ENCODE results near the gene NELFA.

NELFA gene

GRCh38 chr4:2008921-2009650, at the start of gene NELFA:
TSS of gene NELFA (minus strand) at chr4:2008974. CDS start at chr4:2008959, 15 bp downstream.
- peak within 1 kb of the TSS; percentile 99 for H3K9ac ChIP-seq (ENCODE audit: insufficient read length)
- peaks cover 30% of the 10 kb centered on the region for H3K36me3 ChIP-seq (ENCODE audit: insufficient read depth, low read length)
- TF ChIP-seq FOXP2 (optimal IDR thresholded peaks at IDR 0.05; ENCODE audit: control extremely low read depth, extremely low read length, insufficient read depth): no peak
- TF ChIP-seq EZH2 (IDR thresholded peaks at IDR 0.05): no peak
- peak; percentile 84; the same call in 1 of the 2 replicates for TF ChIP-seq POLR2AphosphoS5 (IDR thresholded peaks at IDR 0.05; ENCODE audit: borderline replicate concordance, low read depth, low read length)
- peak within 1 kb of the TSS; percentile 99 for H3K27ac ChIP-seq
- peak within 1 kb of the TSS; percentile 99 for H3K4me3 ChIP-seq
- peak; percentile 82 for DNase-seq (ENCODE audit: low read depth, low spot score)
- H3K9me3 ChIP-seq (ENCODE audit: low read depth, low read length): no peaks in the 10 kb centered on the region

DNA sequence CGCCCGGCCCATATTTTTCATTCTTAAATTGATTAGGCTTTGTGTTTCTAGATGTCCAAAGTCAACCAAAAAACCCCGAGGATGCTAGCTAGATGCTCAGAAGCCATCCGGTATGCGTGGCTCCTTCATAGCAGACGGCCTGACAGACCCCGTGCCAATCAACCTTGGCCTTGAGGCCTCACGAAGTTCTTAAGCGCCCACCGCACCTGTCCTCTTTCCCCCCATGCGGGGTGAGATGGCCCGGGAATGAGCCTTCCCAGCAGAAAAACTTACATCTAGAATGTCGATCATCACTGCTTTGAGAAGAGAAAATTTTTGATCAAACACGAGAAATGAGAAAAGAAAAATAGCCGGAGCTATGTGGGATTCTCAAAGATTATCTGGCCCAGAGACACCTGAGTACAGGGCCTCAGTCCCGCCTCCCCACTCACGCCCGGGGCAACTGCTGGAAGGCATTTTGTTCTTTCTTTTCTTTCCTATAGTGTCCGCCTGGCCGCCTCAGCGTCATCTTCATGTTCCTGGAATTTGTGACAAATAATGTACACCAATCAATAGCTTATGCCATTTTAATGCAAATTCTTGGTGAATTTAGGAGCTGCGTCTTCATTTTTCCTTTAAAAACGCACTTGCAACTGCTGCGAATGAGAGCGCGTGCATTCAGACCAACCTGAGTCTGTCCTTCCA, 48.8 kb upstream of the NELFA start:
- Histone ChIP-seq H3K4me3 (no peak overlapping the region), H3K27ac (no peak overlapping the region), H3K36me3 (ENCODE audit: insufficient read depth, low read length) (no peaks in the 10 kb centered on the region), H3K9ac (ENCODE audit: insufficient read length) (no peak overlapping the region), H3K9me3 (ENCODE audit: low read depth, low read length) (no peaks in the 10 kb centered on the region)
- TF ChIP-seq FOXP2 (optimal IDR thresholded peaks at IDR 0.05; ENCODE audit: control extremely low read depth, extremely low read length, insufficient read depth) (no peak), POLR2AphosphoS5 (IDR thresholded peaks at IDR 0.05; ENCODE audit: borderline replicate concordance, low read depth, low read length) (no peak)
- no peak for DNase-seq (ENCODE audit: low read depth, low spot score)

DNA sequence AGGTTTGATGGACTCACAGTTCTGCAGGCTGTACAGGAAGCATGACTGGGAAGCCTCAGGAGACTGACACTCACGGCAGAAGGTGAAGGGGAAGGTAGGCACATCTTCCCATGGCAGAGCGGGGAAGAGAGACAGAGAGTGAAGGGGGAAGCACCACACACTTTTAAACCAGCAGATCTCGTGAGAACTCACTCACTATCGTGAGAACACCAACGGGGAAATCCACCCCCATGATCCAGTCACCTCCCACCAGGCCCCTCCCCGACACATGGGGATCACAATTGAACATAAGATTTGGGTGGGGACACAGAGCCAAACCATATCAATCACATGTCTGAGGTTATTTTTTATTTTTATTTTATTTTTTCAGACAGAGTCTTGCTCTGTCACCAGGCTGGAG, 45.4 kb upstream of the NELFA start:
- no peaks in the 10 kb centered on the region for H3K36me3 ChIP-seq (ENCODE audit: insufficient read depth, low read length)
- no peaks in the 10 kb centered on the region for H3K9me3 ChIP-seq (ENCODE audit: low read depth, low read length)
- TF ChIP-seq FOXP2 (optimal IDR thresholded peaks at IDR 0.05; ENCODE audit: control extremely low read depth, extremely low read length, insufficient read depth) (no peak), EZH2 (IDR thresholded peaks at IDR 0.05) (no peak), POLR2AphosphoS5 (IDR thresholded peaks at IDR 0.05; ENCODE audit: borderline replicate concordance, low read depth, low read length) (no peak)
- H3K4me3 ChIP-seq: no peak overlapping the region
- H3K27ac ChIP-seq: no peak overlapping the region
- no peak for DNase-seq (ENCODE audit: low read depth, low spot score)
- no peak overlapping the region for H3K9ac ChIP-seq (ENCODE audit: insufficient read length)

- TF ChIP-seq FOXP2 (optimal IDR thresholded peaks at IDR 0.05; ENCODE audit: control extremely low read depth, extremely low read length, insufficient read depth) (no peak), EZH2 (IDR thresholded peaks at IDR 0.05) (no peak), POLR2AphosphoS5 (IDR thresholded peaks at IDR 0.05; ENCODE audit: borderline replicate concordance, low read depth, low read length) (no peak)
- H3K9ac ChIP-seq (ENCODE audit: insufficient read length): no peak overlapping the region
- DNase-seq (ENCODE audit: low read depth, low spot score): no peak
- no peak overlapping the region for H3K27ac ChIP-seq
- no peaks in the 10 kb centered on the region for H3K9me3 ChIP-seq (ENCODE audit: low read depth, low read length)
- no peak overlapping the region for H3K4me3 ChIP-seq
- no peaks in the 10 kb centered on the region for H3K36me3 ChIP-seq (ENCODE audit: insufficient read depth, low read length)
Measured at GRCh38 chr4:2051086-2051485, 42.3 kb upstream of the NELFA start.

DNA sequence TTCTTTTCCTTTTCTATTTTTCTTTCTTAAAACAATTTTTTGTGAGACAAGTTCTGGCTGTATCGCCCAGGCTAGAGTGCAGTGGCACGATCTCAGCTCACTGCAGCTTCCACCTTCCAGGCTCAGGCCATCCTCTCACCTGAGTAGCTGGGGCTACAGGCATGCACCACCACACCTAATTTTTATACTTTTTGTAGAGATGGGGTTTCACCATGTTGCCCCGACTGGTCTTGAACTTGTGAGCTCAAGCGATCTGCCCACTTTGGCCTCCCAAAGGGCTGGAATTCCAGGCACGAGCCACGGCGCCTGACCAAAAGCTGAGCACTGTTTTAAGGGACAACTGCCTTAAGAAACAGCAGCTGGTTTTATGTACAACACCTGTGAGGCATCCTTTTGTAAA, 41.0 kb upstream of the NELFA start:
- H3K4me3 ChIP-seq: no peak overlapping the region
- no peaks in the 10 kb centered on the region for H3K36me3 ChIP-seq (ENCODE audit: insufficient read depth, low read length)
- no peak for DNase-seq (ENCODE audit: low read depth, low spot score)
- H3K9me3 ChIP-seq (ENCODE audit: low read depth, low read length): no peaks in the 10 kb centered on the region
- no peak for TF ChIP-seq POLR2AphosphoS5 (IDR thresholded peaks at IDR 0.05; ENCODE audit: borderline replicate concordance, low read depth, low read length)
- no peak for TF ChIP-seq FOXP2 (optimal IDR thresholded peaks at IDR 0.05; ENCODE audit: control extremely low read depth, extremely low read length, insufficient read depth)
- TF ChIP-seq EZH2 (IDR thresholded peaks at IDR 0.05): no peak
- H3K27ac ChIP-seq: no peak overlapping the region
- H3K9ac ChIP-seq (ENCODE audit: insufficient read length): no peak overlapping the region

DNA sequence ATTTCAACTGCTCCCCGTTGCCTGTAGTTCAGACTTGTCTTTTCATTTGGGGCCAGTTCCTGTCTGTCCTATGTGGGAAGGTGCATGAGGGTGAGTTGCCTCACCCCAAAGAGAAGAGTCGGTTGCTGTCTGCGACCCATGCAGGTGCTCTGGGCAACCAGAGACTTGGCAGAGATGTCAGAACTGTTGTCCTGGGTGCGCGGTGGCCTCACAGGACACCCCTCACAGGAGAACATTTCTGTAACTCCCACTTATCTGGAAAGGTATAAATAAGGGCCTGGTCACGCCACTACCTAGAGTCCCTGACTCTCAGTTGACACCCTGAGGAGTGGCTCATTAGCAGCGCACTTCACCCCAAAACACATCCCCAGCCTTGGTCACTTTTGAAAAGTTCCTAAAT, 40.6 kb upstream of the NELFA start:
- H3K9ac ChIP-seq (ENCODE audit: insufficient read length): no peak overlapping the region
- H3K36me3 ChIP-seq (ENCODE audit: insufficient read depth, low read length): no peaks in the 10 kb centered on the region
- DNase-seq (ENCODE audit: low read depth, low spot score): no peak
- no peak overlapping the region for H3K4me3 ChIP-seq
- H3K27ac ChIP-seq: no peak overlapping the region
- no peaks in the 10 kb centered on the region for H3K9me3 ChIP-seq (ENCODE audit: low read depth, low read length)
- TF ChIP-seq EZH2 (IDR thresholded peaks at IDR 0.05) (no peak), POLR2AphosphoS5 (IDR thresholded peaks at IDR 0.05; ENCODE audit: borderline replicate concordance, low read depth, low read length) (no peak), FOXP2 (optimal IDR thresholded peaks at IDR 0.05; ENCODE audit: control extremely low read depth, extremely low read length, insufficient read depth) (no peak)

- no peak for DNase-seq (ENCODE audit: low read depth, low spot score)
- TF ChIP-seq FOXP2 (optimal IDR thresholded peaks at IDR 0.05; ENCODE audit: control extremely low read depth, extremely low read length, insufficient read depth) (no peak), POLR2AphosphoS5 (IDR thresholded peaks at IDR 0.05; ENCODE audit: borderline replicate concordance, low read depth, low read length) (no peak), EZH2 (IDR thresholded peaks at IDR 0.05) (no peak)
- no peak overlapping the region for H3K27ac ChIP-seq
- no peak overlapping the region for H3K4me3 ChIP-seq
- no peaks in the 10 kb centered on the region for H3K9me3 ChIP-seq (ENCODE audit: low read depth, low read length)
- H3K36me3 ChIP-seq (ENCODE audit: insufficient read depth, low read length): no peaks in the 10 kb centered on the region
- H3K9ac ChIP-seq (ENCODE audit: insufficient read length): no peak overlapping the region
Measured at GRCh38 chr4:2048831-2049230, 40.1 kb upstream of the NELFA start.

DNA sequence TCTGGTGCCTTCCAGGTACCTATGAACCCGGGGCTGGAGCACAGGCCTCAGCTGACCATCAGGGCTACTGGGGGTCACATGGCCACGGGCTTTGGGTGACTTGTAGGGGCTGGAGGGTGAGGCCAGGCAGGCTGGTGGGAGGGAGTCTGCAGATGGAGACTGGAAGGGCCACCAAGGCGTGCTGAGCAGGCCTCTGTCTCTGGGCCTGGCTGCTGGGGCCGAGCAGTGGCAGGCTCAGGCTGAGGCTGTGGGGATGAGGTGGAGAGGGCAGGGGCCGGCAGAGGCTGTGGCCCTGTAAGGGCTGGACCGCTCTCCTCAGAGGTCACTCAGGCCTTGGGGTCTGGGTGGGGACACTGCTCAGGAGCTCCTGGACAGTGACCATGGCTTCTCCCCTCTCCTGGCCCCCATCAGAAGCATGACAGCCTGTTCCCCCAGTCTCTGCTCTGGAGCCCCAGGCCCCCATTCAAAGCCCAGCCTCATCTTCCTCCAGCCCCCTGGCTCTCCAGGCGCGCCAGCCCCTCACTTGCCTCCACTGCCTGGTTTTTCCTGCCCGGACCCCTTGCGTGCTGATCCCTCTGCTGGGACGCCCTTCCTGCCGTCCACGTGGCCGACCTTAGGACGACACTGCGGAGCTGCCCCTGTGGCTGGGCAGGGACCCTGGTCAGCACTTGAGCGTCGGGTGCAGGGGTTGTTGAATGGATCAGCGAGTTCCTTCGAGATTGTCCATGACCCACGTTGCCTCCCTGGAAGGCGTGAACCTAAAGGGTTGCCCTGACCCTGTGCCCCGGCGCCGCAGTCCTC, 39.2 kb upstream of the NELFA start:
- H3K9ac ChIP-seq (ENCODE audit: insufficient read length): no peak overlapping the region
- DNase-seq (ENCODE audit: low read depth, low spot score): no peak
- H3K9me3 ChIP-seq (ENCODE audit: low read depth, low read length): no peaks in the 10 kb centered on the region
- H3K27ac ChIP-seq: no peak overlapping the region
- no peaks in the 10 kb centered on the region for H3K36me3 ChIP-seq (ENCODE audit: insufficient read depth, low read length)
- no peak overlapping the region for H3K4me3 ChIP-seq
- TF ChIP-seq POLR2AphosphoS5 (IDR thresholded peaks at IDR 0.05; ENCODE audit: borderline replicate concordance, low read depth, low read length): no peak
- TF ChIP-seq EZH2 (IDR thresholded peaks at IDR 0.05): no peak
- no peak for TF ChIP-seq FOXP2 (optimal IDR thresholded peaks at IDR 0.05; ENCODE audit: control extremely low read depth, extremely low read length, insufficient read depth)

Measured in SK-N-MC (cell line).